ENCODE results near the gene SULT4A1.

Gene SULT4A1

GRCh38 chr22:43848366-43849171 lies 13.7 kb downstream of the SULT4A1 start:
- H3K27ac Mint-ChIP-seq, result no peak overlapping the region

GRCh38 chr22:43847376-43848289 lies 14.7 kb downstream of the SULT4A1 start:
- Mint-ChIP-seq H3K27me3 (ENCODE audit: low read depth) (no peaks in the 10 kb centered on the region), H3K36me3 (ENCODE audit: low read depth) (no peaks in the 10 kb centered on the region), H3K4me1 (ENCODE audit: low read depth) (no peaks in the 10 kb centered on the region), H3K27ac (no peak overlapping the region), H3K9me3 (no peaks in the 10 kb centered on the region), H3K4me3 (no peak overlapping the region)

More at GRCh38 chr22:43848366-43849171, 13.7 kb downstream of the SULT4A1 start:
- Mint-ChIP-seq H3K36me3 (ENCODE audit: low read depth) (no peaks in the 10 kb centered on the region), H3K9me3 (no peaks in the 10 kb centered on the region), H3K27me3 (ENCODE audit: low read depth) (no peaks in the 10 kb centered on the region), H3K4me3 (no peak overlapping the region), H3K4me1 (ENCODE audit: low read depth) (no peaks in the 10 kb centered on the region)

GRCh38 chr22:43846966-43847365 lies 15.3 kb downstream of the SULT4A1 start:
- Mint-ChIP-seq H3K36me3 (ENCODE audit: low read depth) (no peaks in the 10 kb centered on the region), H3K9me3 (no peaks in the 10 kb centered on the region), H3K4me3 (no peak overlapping the region), H3K27ac (no peak overlapping the region), H3K27me3 (ENCODE audit: low read depth) (no peaks in the 10 kb centered on the region), H3K4me1 (ENCODE audit: low read depth) (no peaks in the 10 kb centered on the region)

GRCh38 chr22:43845981-43846380 lies 16.3 kb downstream of the SULT4A1 start:
- Mint-ChIP-seq H3K27me3 (ENCODE audit: low read depth) (no peaks in the 10 kb centered on the region), H3K36me3 (ENCODE audit: low read depth) (no peaks in the 10 kb centered on the region), H3K27ac (no peak overlapping the region), H3K4me3 (no peak overlapping the region), H3K4me1 (ENCODE audit: low read depth) (no peaks in the 10 kb centered on the region), H3K9me3 (no peaks in the 10 kb centered on the region)

- H3K27ac Mint-ChIP-seq, result no peak overlapping the region
- H3K4me3 Mint-ChIP-seq, result no peak overlapping the region
- H3K9me3 Mint-ChIP-seq, result no peaks in the 10 kb centered on the region
- H3K4me1 Mint-ChIP-seq (ENCODE audit: low read depth), result no peaks in the 10 kb centered on the region
- H3K36me3 Mint-ChIP-seq (ENCODE audit: low read depth), result no peaks in the 10 kb centered on the region
- H3K27me3 Mint-ChIP-seq (ENCODE audit: low read depth), result no peaks in the 10 kb centered on the region
Observed at GRCh38 chr22:43844560-43845545, 17.5 kb downstream of the SULT4A1 start.

- H3K4me3 Mint-ChIP-seq, result no peak overlapping the region
- no peaks in the 10 kb centered on the region for H3K9me3 Mint-ChIP-seq
- H3K27ac Mint-ChIP-seq, result no peak overlapping the region
- H3K4me1 Mint-ChIP-seq (ENCODE audit: low read depth), result no peaks in the 10 kb centered on the region
- no peaks in the 10 kb centered on the region for H3K36me3 Mint-ChIP-seq (ENCODE audit: low read depth)
- no peaks in the 10 kb centered on the region for H3K27me3 Mint-ChIP-seq (ENCODE audit: low read depth)
Observed at GRCh38 chr22:43843783-43844530, 18.4 kb downstream of the SULT4A1 start.

- Mint-ChIP-seq H3K9me3 (no peaks in the 10 kb centered on the region), H3K4me1 (ENCODE audit: low read depth) (no peaks in the 10 kb centered on the region), H3K27ac (no peak overlapping the region), H3K27me3 (ENCODE audit: low read depth) (no peaks in the 10 kb centered on the region), H3K4me3 (no peak overlapping the region), H3K36me3 (ENCODE audit: low read depth) (no peaks in the 10 kb centered on the region)
Observed at GRCh38 chr22:43841742-43842141, 20.6 kb downstream of the SULT4A1 start.

GRCh38 chr22:43840851-43841250 lies 21.5 kb downstream of the SULT4A1 start:
- Mint-ChIP-seq H3K36me3 (ENCODE audit: low read depth) (no peaks in the 10 kb centered on the region), H3K4me3 (no peak overlapping the region), H3K27ac (no peak overlapping the region), H3K27me3 (ENCODE audit: low read depth) (no peaks in the 10 kb centered on the region), H3K9me3 (no peaks in the 10 kb centered on the region), H3K4me1 (ENCODE audit: low read depth) (no peaks in the 10 kb centered on the region)

GRCh38 chr22:43840431-43840830 lies 21.9 kb downstream of the SULT4A1 start:
- peaks cover 4% of the 10 kb centered on the region for H3K27me3 Mint-ChIP-seq (ENCODE audit: low read depth)
- H3K4me3 Mint-ChIP-seq, result no peak overlapping the region
- H3K9me3 Mint-ChIP-seq, result no peaks in the 10 kb centered on the region
- H3K4me1 Mint-ChIP-seq (ENCODE audit: low read depth), result no peaks in the 10 kb centered on the region
- no peak overlapping the region for H3K27ac Mint-ChIP-seq
- no peaks in the 10 kb centered on the region for H3K36me3 Mint-ChIP-seq (ENCODE audit: low read depth)

- H3K27me3 Mint-ChIP-seq (ENCODE audit: low read depth), result peaks cover 7% of the 10 kb centered on the region
- no peak overlapping the region for H3K27ac Mint-ChIP-seq
- no peaks in the 10 kb centered on the region for H3K36me3 Mint-ChIP-seq (ENCODE audit: low read depth)
- H3K4me3 Mint-ChIP-seq, result no peak overlapping the region
- no peaks in the 10 kb centered on the region for H3K4me1 Mint-ChIP-seq (ENCODE audit: low read depth)
- no peaks in the 10 kb centered on the region for H3K9me3 Mint-ChIP-seq
Observed at GRCh38 chr22:43839781-43840180, 22.5 kb downstream of the SULT4A1 start.

GRCh38 chr22:43838571-43839307 lies 23.6 kb downstream of the SULT4A1 start:
- H3K27ac Mint-ChIP-seq, result no peak overlapping the region
- H3K9me3 Mint-ChIP-seq, result no peaks in the 10 kb centered on the region
- no peak overlapping the region for H3K4me3 Mint-ChIP-seq
- no peaks in the 10 kb centered on the region for H3K36me3 Mint-ChIP-seq (ENCODE audit: low read depth)
- peaks cover 7% of the 10 kb centered on the region for H3K27me3 Mint-ChIP-seq (ENCODE audit: low read depth)
- no peaks in the 10 kb centered on the region for H3K4me1 Mint-ChIP-seq (ENCODE audit: low read depth)

- no peaks in the 10 kb centered on the region for H3K4me1 Mint-ChIP-seq (ENCODE audit: low read depth)
- no peak overlapping the region for H3K27ac Mint-ChIP-seq
- no peaks in the 10 kb centered on the region for H3K9me3 Mint-ChIP-seq
- no peaks in the 10 kb centered on the region for H3K36me3 Mint-ChIP-seq (ENCODE audit: low read depth)
- H3K27me3 Mint-ChIP-seq (ENCODE audit: low read depth), result peaks cover 7% of the 10 kb centered on the region
- H3K4me3 Mint-ChIP-seq, result no peak overlapping the region
Observed at GRCh38 chr22:43838161-43838560, 24.2 kb downstream of the SULT4A1 start.

- Mint-ChIP-seq H3K4me3 (no peak overlapping the region), H3K27me3 (ENCODE audit: low read depth) (peaks cover 7% of the 10 kb centered on the region), H3K27ac (no peak overlapping the region), H3K4me1 (ENCODE audit: low read depth) (no peaks in the 10 kb centered on the region), H3K9me3 (no peaks in the 10 kb centered on the region), H3K36me3 (ENCODE audit: low read depth) (no peaks in the 10 kb centered on the region)
Observed at GRCh38 chr22:43837666-43838065, 24.6 kb downstream of the SULT4A1 start.
